NCI-H2107 treated with DMSO at 0.1 percent for 48 hours (cell line): ENCODE results near the gene LRRC71.

Experiments
- DNase-seq: peaks from one replicate; lab custom pipeline; 2025; ENCODE audit not compliant: unreplicated experiment; lab: John Stamatoyannopoulos, UW

LRRC71 gene

GRCh38 chr1:156905176-156905575, 15.3 kb upstream of the LRRC71 start:
- DNase-seq = no peak

- DNase-seq = no peak
Observed at GRCh38 chr1:156905651-156906050, 14.8 kb upstream of the LRRC71 start.

GRCh38 chr1:156906206-156906906, 14.1 kb upstream of the LRRC71 start:
- DNase-seq = no peak

GRCh38 chr1:156908541-156908940, 11.9 kb upstream of the LRRC71 start:
- no peak for DNase-seq

- DNase-seq = no peak
Observed at GRCh38 chr1:156908955-156909354, 11.5 kb upstream of the LRRC71 start.

- no peak for DNase-seq
Observed at GRCh38 chr1:156909671-156910070, 10.8 kb upstream of the LRRC71 start.

- DNase-seq = no peak
Observed at GRCh38 chr1:156910309-156910782, 10.1 kb upstream of the LRRC71 start.

- DNase-seq = no peak
Observed at GRCh38 chr1:156911577-156912298, 8.7 kb upstream of the LRRC71 start.

GRCh38 chr1:156912310-156912709, 8.1 kb upstream of the LRRC71 start:
- DNase-seq = no peak

- DNase-seq = no peak
Observed at GRCh38 chr1:156912861-156913808, 7.3 kb upstream of the LRRC71 start.

- no peak for DNase-seq
Observed at GRCh38 chr1:156913809-156914387, 6.5 kb upstream of the LRRC71 start.

GRCh38 chr1:156914440-156914856, 6.0 kb upstream of the LRRC71 start:
- DNase-seq = no peak

GRCh38 chr1:156921053-156921529, 659 bp downstream of the LRRC71 start:
- DNase-seq = no peak

GRCh38 chr1:156922986-156923669, 2.7 kb downstream of the LRRC71 start:
- peak; percentile 62 for DNase-seq

- DNase-seq = no peak
Observed at GRCh38 chr1:156923670-156924477, 3.4 kb downstream of the LRRC71 start.

GRCh38 chr1:156924478-156925153, 4.2 kb downstream of the LRRC71 start:
- DNase-seq = no peak

GRCh38 chr1:156925154-156926010, 5.0 kb downstream of the LRRC71 start:
- no peak for DNase-seq

- DNase-seq = peak; percentile 59
Observed at GRCh38 chr1:156926175-156926574, 5.7 kb downstream of the LRRC71 start.
